Coronary artery (tissue), 2 donors: ENCODE measurements around the gene TIMP2.

Experiments
- DNase-seq: peaks from one replicate; pipeline ENCODE4 v3.0.0-alpha.2; 2017; ENCODE audit warnings: low spot score
- H3K27ac ChIP-seq, 2 donors: fragments of 200-600 bp; sonication (generic); one replicate each; pipeline ENCODE4 v1.5.1; 2016 to 2019
- H3K4me3 ChIP-seq: fragments of 200-600 bp; sonication (generic); 2 replicates; pipeline ENCODE4 v1.5.1; 2016; ENCODE audit warnings: mild to moderate bottlenecking, moderate library complexity
- TF ChIP-seq, protein P1 (sequence below): fragments of 200-600 bp; sonication (generic); IDR thresholded peaks from one replicate; pipeline ENCODE4 v1.5.1; 2019; ENCODE audit warnings: antibody characterized with exemption

The TIMP2 gene

DNA sequence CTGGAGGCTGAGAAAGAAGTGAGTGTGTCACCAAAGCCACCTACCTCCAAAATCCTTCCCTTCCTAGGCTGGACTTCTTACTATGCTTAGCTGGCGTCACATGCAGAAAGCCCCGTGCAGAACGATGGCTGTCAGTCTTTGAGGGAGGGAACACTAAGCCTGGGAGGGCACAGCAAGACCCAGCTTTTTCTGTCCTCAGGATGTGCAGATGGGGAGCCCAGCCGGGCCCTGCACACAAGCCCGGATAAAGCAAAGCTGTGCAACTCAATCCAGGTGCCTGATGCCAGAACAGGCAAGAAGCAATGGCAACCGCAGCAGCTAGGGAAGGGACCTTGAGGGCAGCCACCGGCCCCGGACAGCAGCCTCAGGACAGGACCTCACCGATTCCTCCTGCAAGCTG is 70.7 kb downstream of the TIMP2 start:
- TF ChIP-seq, protein P1, sequence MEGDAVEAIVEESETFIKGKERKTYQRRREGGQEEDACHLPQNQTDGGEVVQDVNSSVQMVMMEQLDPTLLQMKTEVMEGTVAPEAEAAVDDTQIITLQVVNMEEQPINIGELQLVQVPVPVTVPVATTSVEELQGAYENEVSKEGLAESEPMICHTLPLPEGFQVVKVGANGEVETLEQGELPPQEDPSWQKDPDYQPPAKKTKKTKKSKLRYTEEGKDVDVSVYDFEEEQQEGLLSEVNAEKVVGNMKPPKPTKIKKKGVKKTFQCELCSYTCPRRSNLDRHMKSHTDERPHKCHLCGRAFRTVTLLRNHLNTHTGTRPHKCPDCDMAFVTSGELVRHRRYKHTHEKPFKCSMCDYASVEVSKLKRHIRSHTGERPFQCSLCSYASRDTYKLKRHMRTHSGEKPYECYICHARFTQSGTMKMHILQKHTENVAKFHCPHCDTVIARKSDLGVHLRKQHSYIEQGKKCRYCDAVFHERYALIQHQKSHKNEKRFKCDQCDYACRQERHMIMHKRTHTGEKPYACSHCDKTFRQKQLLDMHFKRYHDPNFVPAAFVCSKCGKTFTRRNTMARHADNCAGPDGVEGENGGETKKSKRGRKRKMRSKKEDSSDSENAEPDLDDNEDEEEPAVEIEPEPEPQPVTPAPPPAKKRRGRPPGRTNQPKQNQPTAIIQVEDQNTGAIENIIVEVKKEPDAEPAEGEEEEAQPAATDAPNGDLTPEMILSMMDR = no peak
- no peak for DNase-seq
- no peak overlapping the region for H3K27ac ChIP-seq
- H3K4me3 ChIP-seq = no peak overlapping the region

DNA sequence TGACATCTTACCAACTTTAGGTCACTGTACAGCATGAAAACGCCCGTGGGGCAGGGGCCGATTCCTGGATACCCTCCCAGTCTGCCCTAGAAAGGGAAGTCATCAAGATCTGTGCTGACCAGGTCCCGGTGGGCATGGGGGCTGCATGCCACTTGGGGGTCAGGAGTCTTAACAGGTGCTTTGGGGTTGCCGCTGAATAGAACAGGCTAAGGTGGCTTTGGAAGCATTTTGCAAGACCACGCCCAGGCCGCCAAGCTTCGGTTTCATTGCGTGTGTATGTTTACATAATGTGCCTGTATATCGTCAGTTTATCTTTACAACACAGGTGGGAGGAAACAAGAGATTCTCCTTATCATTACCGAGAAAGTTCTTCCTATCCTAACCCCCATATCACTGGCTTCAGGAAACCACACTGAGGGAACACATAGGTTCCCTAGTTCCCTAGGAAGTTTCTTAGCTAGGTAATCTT is 71.2 kb downstream of the TIMP2 start:
- H3K27ac ChIP-seq = no peak overlapping the region
- DNase-seq = no peak
- TF ChIP-seq, protein P1 = no peak
- no peak overlapping the region for H3K4me3 ChIP-seq

DNA sequence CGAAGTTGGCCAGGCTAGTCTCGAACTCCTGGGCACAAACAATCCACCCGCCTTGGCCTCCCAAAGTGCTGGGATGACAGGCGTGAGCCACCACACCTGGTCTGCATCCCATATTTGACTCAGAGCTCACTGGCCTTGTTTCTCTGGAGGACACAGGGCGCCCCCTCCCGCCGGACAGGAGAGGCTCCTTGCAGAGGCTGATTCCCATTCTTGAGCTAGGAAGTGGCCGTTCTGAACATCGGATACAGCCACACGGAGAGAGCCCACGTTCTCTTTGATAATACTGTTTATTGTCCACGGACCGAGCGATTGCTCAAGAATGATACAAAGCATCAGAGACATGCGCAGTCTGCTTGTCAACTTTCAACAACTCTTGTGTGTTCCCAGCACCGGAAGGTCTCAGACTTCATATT is 72.5 kb downstream of the TIMP2 start:
- no peak overlapping the region for H3K4me3 ChIP-seq
- no peak overlapping the region for H3K27ac ChIP-seq
- DNase-seq = no peak
- TF ChIP-seq, protein P1 = no peak

DNA sequence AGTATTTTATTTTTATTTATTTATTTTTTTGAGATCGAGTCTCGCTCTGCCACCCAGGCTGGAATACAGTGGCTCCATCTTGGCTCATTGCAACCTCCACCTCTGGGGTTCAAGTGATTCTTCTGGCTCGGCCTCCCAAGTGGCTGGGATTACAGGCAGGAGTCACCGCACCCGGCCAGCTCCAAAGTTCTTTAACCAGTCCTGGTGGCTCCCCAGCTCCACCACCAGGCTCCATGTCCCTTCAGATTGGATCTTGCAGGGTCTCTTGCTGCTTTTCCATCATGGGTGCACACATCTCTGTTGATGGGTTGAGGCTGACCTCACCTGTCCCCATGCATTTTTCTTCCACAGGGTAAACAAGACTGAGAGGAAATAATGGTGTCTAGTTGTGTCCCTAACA is 76.2 kb downstream of the TIMP2 start:
- TF ChIP-seq, protein P1 = no peak
- Histone ChIP-seq H3K4me3 (no peak overlapping the region), H3K27ac (no peak overlapping the region)
- DNase-seq = no peak

DNA sequence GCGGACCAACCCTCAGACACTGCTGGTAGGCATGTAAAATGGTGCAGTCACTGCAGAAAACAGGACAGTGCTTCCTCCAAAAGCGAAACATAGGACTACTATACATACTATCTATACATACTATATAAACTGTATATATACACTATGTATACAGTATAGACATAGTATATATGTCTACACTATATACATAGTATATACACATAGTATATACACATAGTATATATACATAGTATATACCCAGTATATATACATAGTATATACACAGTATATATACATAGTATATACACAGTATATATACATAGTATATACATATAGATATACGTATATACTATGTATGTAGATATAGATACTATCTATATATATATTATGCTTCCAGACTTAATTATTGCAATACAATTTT is 78.1 kb downstream of the TIMP2 start:
- Histone ChIP-seq H3K4me3 (no peak overlapping the region), H3K27ac (no peak overlapping the region)
- TF ChIP-seq, protein P1 = no peak
- DNase-seq = no peak

DNA sequence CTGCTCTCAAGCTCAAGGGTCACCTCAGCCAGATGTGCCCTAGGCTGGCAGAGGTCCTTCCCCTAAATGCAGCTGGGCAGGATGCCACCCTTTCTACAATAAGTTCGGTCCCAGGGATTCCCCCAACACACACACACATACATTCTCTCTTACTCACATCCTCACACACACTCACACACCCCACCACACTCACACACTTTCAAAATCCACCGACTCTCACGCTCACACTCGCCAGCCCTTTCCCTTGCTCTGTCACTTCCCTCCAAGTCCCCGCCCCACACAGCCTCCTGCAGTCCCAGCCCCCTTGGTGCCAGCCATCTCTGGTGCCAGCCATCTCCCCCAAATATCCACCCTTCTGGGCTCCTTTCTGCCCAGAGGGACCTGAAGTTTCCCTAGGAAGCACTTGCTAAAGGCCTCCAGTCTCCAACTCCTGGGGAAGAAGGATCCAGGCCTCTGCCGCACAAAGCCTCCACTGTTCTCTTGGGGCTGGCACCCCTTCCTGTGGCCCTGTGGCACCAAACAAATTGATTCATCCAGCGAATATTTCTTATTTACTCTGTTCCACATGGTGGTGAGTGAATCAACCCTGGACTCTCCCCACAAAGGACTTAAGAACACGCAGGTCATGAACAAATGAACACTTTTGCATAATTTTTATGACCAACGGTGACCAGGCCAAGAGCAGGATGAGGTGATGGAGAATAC is 80.7 kb downstream of the TIMP2 start:
- Histone ChIP-seq H3K27ac (no peak overlapping the region), H3K4me3 (no peak overlapping the region)
- DNase-seq = no peak
- TF ChIP-seq, protein P1 = no peak

DNA sequence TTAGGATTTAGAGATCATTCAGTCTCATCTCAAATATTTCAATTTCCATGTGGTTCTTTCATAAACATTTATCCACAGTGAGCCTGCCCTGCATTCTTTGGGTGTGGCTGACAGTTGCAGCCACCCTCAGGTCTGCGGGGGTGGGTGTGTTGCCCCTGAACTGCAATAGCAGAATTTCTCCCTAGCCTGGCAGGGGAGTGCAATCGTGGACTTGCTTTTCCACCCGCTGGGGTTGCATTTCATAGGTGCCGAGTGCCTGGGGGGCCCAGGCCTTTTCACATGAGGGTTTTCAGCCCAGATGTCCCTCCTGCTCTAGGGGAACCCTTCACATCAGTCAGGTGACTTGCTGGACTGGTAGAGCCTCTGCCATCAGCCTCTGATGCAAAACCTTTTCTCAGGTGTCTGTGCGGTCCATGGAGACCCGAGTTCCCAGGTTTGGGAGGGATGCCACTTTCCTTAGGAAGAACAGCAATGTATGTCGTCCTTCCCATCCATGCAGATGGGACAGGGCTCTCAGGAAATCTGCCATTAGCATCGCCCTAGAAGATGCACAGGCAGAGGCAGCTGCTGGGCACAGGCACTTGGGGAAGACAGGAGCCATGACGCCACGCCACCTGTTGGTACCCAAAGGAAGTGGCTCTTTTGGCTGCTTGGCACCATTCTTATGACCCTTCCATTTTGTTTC is 82.2 kb downstream of the TIMP2 start:
- DNase-seq = peak; percentile 69
- no peak overlapping the region for H3K27ac ChIP-seq
- no peak overlapping the region for H3K4me3 ChIP-seq
- TF ChIP-seq, protein P1 = no peak
